GM21825 (cell line): Measurements from ENCODE around the gene OR6V1.

Experiments used
- ATAC-seq: cut with Tn5 transposase; IDR thresholded peaks from one replicate; pipeline ENCODE4 v1.9.1; 2021; ENCODE audit warnings: mild to moderate bottlenecking, moderate library complexity; ENCODE audit not compliant: unreplicated experiment

Gene OR6V1

GRCh38 chr7:143052041-143052440, at the start of gene OR6V1:
TSS of gene OR6V1 (plus strand) at chr7:143052341. CDS start at chr7:143052341, 0 bp downstream.
- ATAC-seq = no peak

- ATAC-seq = no peak
Observed at GRCh38 chr7:143002898-143003297, 49.2 kb upstream of the OR6V1 start.

GRCh38 chr7:143003393-143004051, 48.6 kb upstream of the OR6V1 start:
- ATAC-seq = no peak

- ATAC-seq = no peak
Observed at GRCh38 chr7:143005632-143006260, 46.4 kb upstream of the OR6V1 start.

GRCh38 chr7:143008007-143008901, 43.9 kb upstream of the OR6V1 start:
- peak; percentile 83 for ATAC-seq

GRCh38 chr7:143012001-143012400, 40.1 kb upstream of the OR6V1 start:
- no peak for ATAC-seq

GRCh38 chr7:143012409-143012808, 39.7 kb upstream of the OR6V1 start:
- no peak for ATAC-seq

- no peak for ATAC-seq
Observed at GRCh38 chr7:143013473-143013872, 38.7 kb upstream of the OR6V1 start.

GRCh38 chr7:143013893-143014292, 38.2 kb upstream of the OR6V1 start:
- no peak for ATAC-seq

- peak; percentile 87 for ATAC-seq
Observed at GRCh38 chr7:143015084-143015483, 37.1 kb upstream of the OR6V1 start.

GRCh38 chr7:143015926-143016490, 36.1 kb upstream of the OR6V1 start:
- ATAC-seq = no peak

GRCh38 chr7:143016996-143017395, 35.1 kb upstream of the OR6V1 start:
- no peak for ATAC-seq

- ATAC-seq = no peak
Observed at GRCh38 chr7:143018931-143019330, 33.2 kb upstream of the OR6V1 start.

- no peak for ATAC-seq
Observed at GRCh38 chr7:143023047-143023446, 29.1 kb upstream of the OR6V1 start.

- no peak for ATAC-seq
Observed at GRCh38 chr7:143025371-143025770, 26.8 kb upstream of the OR6V1 start.

GRCh38 chr7:143027032-143027431, 25.1 kb upstream of the OR6V1 start, which contains the start of gene OR9A2:
TSS of gene OR9A2 (minus strand) at chr7:143027132. CDS start at chr7:143027132, 0 bp downstream.
- ATAC-seq = no peak

GRCh38 chr7:143027683-143028082, 24.5 kb upstream of the OR6V1 start:
- ATAC-seq = no peak

GRCh38 chr7:143038635-143039034, 13.5 kb upstream of the OR6V1 start:
- no peak for ATAC-seq

GRCh38 chr7:143040209-143040715, 11.9 kb upstream of the OR6V1 start:
- no peak for ATAC-seq

GRCh38 chr7:143041346-143041745, 10.8 kb upstream of the OR6V1 start:
- no peak for ATAC-seq
